HEK293T (cell line): ENCODE data around the gene PHF13.

ENCODE experiments used
- ARNT ChIP-seq: fragments of 450-650 bp; IDR thresholded peaks from 2 replicates; pipeline ENCODE4 v1.6.1; 2017; ENCODE audit warnings: mild to moderate bottlenecking
- ELF4 ChIP-seq: fragments of 450-650 bp; IDR thresholded peaks from 2 replicates; pipeline ENCODE4 v1.6.1; 2017; ENCODE audit warnings: antibody characterized with exemption
- FOXK2 ChIP-seq: fragments of 450-650 bp; IDR thresholded peaks from 2 replicates; pipeline ENCODE4 v1.6.1; 2016; ENCODE audit warnings: mild to moderate bottlenecking
- FOXM1 ChIP-seq: fragments of 450-650 bp; IDR thresholded peaks from 2 replicates; pipeline ENCODE4 v1.6.1; 2017; ENCODE audit warnings: mild to moderate bottlenecking, borderline replicate concordance
- SUZ12 ChIP-seq: fragments of 450-650 bp; IDR thresholded peaks from 2 replicates; pipeline ENCODE4 v1.6.1; 2016; ENCODE audit warnings: mild to moderate bottlenecking
- TF ChIP-seq, protein P1 (sequence below): fragments of 450-650 bp; IDR thresholded peaks from 2 replicates; pipeline ENCODE4 v1.6.1; 2016

DNA sequence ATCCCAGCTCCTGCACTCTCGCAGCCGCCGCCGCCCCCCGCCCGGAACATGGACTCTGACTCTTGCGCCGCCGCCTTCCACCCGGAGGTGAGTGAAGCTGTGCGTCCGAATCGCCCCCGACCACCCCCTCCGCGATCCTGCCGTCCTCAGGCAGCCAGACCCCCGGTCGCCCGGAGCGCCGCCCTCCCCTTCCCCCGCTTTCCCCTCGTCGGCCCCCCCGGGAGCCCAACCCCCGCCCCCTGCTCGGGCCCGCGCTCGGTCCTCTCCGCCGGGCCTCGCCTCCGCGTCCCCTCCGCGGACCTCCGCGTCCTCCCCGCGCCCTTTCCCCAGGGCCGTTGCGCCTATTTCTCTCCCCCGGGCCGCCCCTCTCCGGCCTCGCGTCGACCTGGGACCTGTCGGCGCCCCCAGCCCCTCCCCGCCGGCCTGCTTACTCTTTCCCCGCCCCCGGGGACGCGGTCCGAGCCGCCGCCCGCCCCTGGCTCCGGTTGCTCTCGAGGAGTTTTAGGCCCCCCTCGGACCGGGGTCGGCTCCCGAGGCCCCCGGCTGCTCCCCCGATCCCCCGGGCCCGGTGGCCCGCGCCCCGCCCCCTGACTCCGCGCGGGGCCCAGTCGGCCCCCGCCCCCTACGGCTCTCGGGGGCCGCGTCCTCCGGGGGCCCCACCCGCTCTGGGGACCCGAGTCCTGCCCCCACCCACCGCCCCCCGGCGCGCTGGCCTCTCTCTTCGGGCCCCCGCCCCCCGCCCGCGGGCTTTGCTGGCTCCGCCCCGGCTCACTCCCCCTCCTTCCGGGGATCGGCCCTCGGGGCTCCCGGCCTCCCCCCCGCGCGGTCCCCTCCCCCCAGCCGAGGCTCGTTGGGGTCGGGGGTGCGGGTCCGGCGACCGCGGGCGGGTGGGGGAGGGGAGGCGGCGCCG is 743 bp downstream of the PHF13 start:
- TF ChIP-seq FOXK2 = no peak
- no peak for TF ChIP-seq ELF4
- TF ChIP-seq SUZ12 = no peak
- TF ChIP-seq ARNT = no peak
- TF ChIP-seq, protein P1, sequence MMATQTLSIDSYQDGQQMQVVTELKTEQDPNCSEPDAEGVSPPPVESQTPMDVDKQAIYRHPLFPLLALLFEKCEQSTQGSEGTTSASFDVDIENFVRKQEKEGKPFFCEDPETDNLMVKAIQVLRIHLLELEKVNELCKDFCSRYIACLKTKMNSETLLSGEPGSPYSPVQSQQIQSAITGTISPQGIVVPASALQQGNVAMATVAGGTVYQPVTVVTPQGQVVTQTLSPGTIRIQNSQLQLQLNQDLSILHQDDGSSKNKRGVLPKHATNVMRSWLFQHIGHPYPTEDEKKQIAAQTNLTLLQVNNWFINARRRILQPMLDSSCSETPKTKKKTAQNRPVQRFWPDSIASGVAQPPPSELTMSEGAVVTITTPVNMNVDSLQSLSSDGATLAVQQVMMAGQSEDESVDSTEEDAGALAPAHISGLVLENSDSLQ = no peak
- TF ChIP-seq FOXM1 = no peak
